ENCODE results near the gene CLMN. TPM values are rescaled to one million over a fixed set of nuclear protein-coding genes. Genes with fewer than 3 reads are reported as not detected.

The CLMN gene
- total RNA-seq, 1 donor from 2014 or later, result 117 TPM

- Mint-ChIP-seq H3K27ac (peak overlapping the region; percentile 95), H3K4me1 (peaks cover 72% of the 10 kb centered on the region), H3K27me3 (ENCODE audit: low read depth) (no peaks in the 10 kb centered on the region), H3K9me3 (no peaks in the 10 kb centered on the region), H3K4me3 (no peak overlapping the region), H3K36me3 (peaks cover 12% of the 10 kb centered on the region)
- no peak for TF ChIP-seq CTCF (IDR thresholded peaks at IDR 0.05; ENCODE audit: unreplicated experiment)
- DNase-seq (ENCODE audit: low spot score in 2 of 2, unreplicated experiment in 2 of 2), result no peak
Measured at GRCh38 chr14:95222870-95223398, 96.8 kb downstream of the CLMN start.

GRCh38 chr14:95222151-95222631, 97.5 kb downstream of the CLMN start:
- DNase-seq (ENCODE audit: low spot score in 2 of 2, unreplicated experiment in 2 of 2), result no peak
- Mint-ChIP-seq H3K27me3 (ENCODE audit: low read depth) (no peaks in the 10 kb centered on the region), H3K4me1 (peaks cover 72% of the 10 kb centered on the region), H3K36me3 (peaks cover 13% of the 10 kb centered on the region), H3K27ac (peak overlapping the region; percentile 95), H3K9me3 (no peaks in the 10 kb centered on the region), H3K4me3 (no peak overlapping the region)
- no peak for TF ChIP-seq CTCF (IDR thresholded peaks at IDR 0.05; ENCODE audit: unreplicated experiment)

GRCh38 chr14:95221531-95221930, 98.2 kb downstream of the CLMN start:
- peak overlapping the region; percentile 95 for H3K27ac Mint-ChIP-seq
- H3K4me3 Mint-ChIP-seq, result no peak overlapping the region
- TF ChIP-seq CTCF (IDR thresholded peaks at IDR 0.05; ENCODE audit: unreplicated experiment), result no peak
- H3K36me3 Mint-ChIP-seq, result peaks cover 13% of the 10 kb centered on the region
- H3K9me3 Mint-ChIP-seq, result no peaks in the 10 kb centered on the region
- no peaks in the 10 kb centered on the region for H3K27me3 Mint-ChIP-seq (ENCODE audit: low read depth)
- no peak for DNase-seq (ENCODE audit: low spot score in 2 of 2, unreplicated experiment in 2 of 2)
- peaks cover 72% of the 10 kb centered on the region for H3K4me1 Mint-ChIP-seq

GRCh38 chr14:95220663-95221231, 99.0 kb downstream of the CLMN start:
- Mint-ChIP-seq H3K4me3 (no peak overlapping the region), H3K4me1 (peaks cover 71% of the 10 kb centered on the region), H3K36me3 (peaks cover 13% of the 10 kb centered on the region), H3K9me3 (no peaks in the 10 kb centered on the region), H3K27ac (peak overlapping the region; percentile 95), H3K27me3 (ENCODE audit: low read depth) (no peaks in the 10 kb centered on the region)
- no peak for TF ChIP-seq CTCF (IDR thresholded peaks at IDR 0.05; ENCODE audit: unreplicated experiment)
- no peak for DNase-seq (ENCODE audit: low spot score in 2 of 2, unreplicated experiment in 2 of 2)

GRCh38 chr14:95218472-95219193, 101.1 kb downstream of the CLMN start:
- H3K9me3 Mint-ChIP-seq, result no peaks in the 10 kb centered on the region
- no peak for DNase-seq (ENCODE audit: low spot score in 2 of 2, unreplicated experiment in 2 of 2)
- H3K27me3 Mint-ChIP-seq (ENCODE audit: low read depth), result no peaks in the 10 kb centered on the region
- H3K4me3 Mint-ChIP-seq, result no peak overlapping the region
- peaks cover 17% of the 10 kb centered on the region for H3K36me3 Mint-ChIP-seq
- TF ChIP-seq CTCF (IDR thresholded peaks at IDR 0.05; ENCODE audit: unreplicated experiment), result no peak
- H3K27ac Mint-ChIP-seq, result peak overlapping the region; percentile 83
- peaks cover 73% of the 10 kb centered on the region for H3K4me1 Mint-ChIP-seq

Data from mesothelial cell of epicardium (in vitro differentiated cells).